Activated T-helper 1 cell treated with anti-CD3 and anti-CD28 coated beads, Interleukin-2, amount 50 U/mL, for 16 hours (primary cell): ENCODE data around the gene HOTAIR.
A peak's percentile ranks its signal among the peaks of the same experiment; 100 is the strongest.

ENCODE experiments used
- DNase-seq, 2 donors: peaks; one replicate each; pipeline ENCODE4 v3.0.0-alpha.2; 2020; ENCODE audit warnings: low read depth in 1 of 2, low spot score in 1 of 2

Gene HOTAIR

GRCh38 chr12:54011665-54012532, 37.1 kb upstream of the HOTAIR start:
- DNase-seq, result no peak

GRCh38 chr12:54010972-54011664, 36.4 kb upstream of the HOTAIR start:
- DNase-seq, result no peak

GRCh38 chr12:54010053-54010971, 35.6 kb upstream of the HOTAIR start:
- DNase-seq, result no peak

GRCh38 chr12:54009171-54010052, 34.7 kb upstream of the HOTAIR start:
- no peak for DNase-seq

GRCh38 chr12:54008260-54008552, 33.5 kb upstream of the HOTAIR start:
- DNase-seq, result no peak

- no peak for DNase-seq
These were observed 32.9 kb upstream of the HOTAIR start for GRCh38 chr12:54007538-54008259.

- no peak for DNase-seq
These were observed 31.9 kb upstream of the HOTAIR start for GRCh38 chr12:54006559-54007220.

GRCh38 chr12:54005853-54006558, 31.3 kb upstream of the HOTAIR start:
- DNase-seq, result peak; percentile 71 to 82

- no peak for DNase-seq
These were observed 30.7 kb upstream of the HOTAIR start for GRCh38 chr12:54005531-54005852.

- DNase-seq, result no peak
These were observed 30.2 kb upstream of the HOTAIR start for GRCh38 chr12:54004841-54005530.

- DNase-seq, result no peak
These were observed 29.5 kb upstream of the HOTAIR start for GRCh38 chr12:54004063-54004840.

GRCh38 chr12:54003625-54004024, 28.9 kb upstream of the HOTAIR start:
- DNase-seq, result no peak

GRCh38 chr12:54002915-54003389, 28.2 kb upstream of the HOTAIR start:
- no peak for DNase-seq

GRCh38 chr12:54002278-54002914, 27.6 kb upstream of the HOTAIR start:
- no peak for DNase-seq

GRCh38 chr12:54001283-54002187, 26.8 kb upstream of the HOTAIR start:
- DNase-seq, result no peak
